ENCODE measurements around the gene RBM12.

DNA sequence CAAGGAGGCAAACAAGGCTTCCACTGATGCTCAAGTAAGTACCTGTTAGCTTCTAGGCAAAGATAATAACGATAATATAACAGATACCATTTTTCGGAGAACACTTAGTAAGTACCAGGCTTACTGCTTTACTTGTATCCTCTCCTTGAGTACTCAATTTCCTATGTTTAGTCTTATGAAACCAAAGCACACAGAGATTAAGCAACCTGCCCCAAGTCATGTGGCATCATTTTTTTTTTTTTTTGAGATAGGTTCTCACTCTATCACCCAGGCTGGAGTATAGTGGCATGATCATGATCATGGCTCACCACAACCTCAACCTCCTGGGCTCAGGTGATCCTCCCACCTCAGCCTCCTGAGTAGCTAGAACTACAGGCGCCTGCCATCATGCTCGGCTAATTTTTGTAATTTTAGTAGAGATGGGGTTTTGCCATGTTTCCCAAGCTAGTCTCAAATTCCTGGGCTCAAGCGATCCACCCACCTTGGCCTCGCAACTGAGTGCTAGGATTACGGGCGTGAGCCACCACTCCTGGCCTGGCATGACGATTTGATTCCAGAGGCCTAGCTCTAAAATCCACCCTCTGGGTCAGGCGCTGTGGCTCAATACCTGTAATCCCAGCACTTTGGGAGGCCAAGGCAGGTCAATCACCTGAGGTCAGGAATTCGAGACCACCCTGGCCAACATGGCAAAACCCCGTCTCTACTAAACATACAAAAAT is 35.1 kb downstream of the RBM12 start:
- TF ChIP-seq, protein P1, sequence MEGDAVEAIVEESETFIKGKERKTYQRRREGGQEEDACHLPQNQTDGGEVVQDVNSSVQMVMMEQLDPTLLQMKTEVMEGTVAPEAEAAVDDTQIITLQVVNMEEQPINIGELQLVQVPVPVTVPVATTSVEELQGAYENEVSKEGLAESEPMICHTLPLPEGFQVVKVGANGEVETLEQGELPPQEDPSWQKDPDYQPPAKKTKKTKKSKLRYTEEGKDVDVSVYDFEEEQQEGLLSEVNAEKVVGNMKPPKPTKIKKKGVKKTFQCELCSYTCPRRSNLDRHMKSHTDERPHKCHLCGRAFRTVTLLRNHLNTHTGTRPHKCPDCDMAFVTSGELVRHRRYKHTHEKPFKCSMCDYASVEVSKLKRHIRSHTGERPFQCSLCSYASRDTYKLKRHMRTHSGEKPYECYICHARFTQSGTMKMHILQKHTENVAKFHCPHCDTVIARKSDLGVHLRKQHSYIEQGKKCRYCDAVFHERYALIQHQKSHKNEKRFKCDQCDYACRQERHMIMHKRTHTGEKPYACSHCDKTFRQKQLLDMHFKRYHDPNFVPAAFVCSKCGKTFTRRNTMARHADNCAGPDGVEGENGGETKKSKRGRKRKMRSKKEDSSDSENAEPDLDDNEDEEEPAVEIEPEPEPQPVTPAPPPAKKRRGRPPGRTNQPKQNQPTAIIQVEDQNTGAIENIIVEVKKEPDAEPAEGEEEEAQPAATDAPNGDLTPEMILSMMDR (IDR thresholded peaks at IDR 0.05) = no peak
- TF ChIP-seq POLR2A (IDR thresholded peaks at IDR 0.05) = no peak

All from right lobe of liver (tissue), 4 donors.